H1 (cell line): Measurements from ENCODE around the gene UBASH3B. TPM values are rescaled to one million over a fixed set of nuclear protein-coding genes. Genes with fewer than 3 reads are reported as not detected.

Source experiments
- ASH2L ChIP-seq: fragments of 200-600, 300-600 bp; sonication (generic); IDR thresholded peaks from one replicate; pipeline ENCODE4 v1.7.1; 2017; ENCODE audit warnings: low read length
- KDM5A ChIP-seq: fragments of 200-600 bp; IDR thresholded peaks from 2 replicates; pipeline ENCODE4 v1.7.1; 2012; ENCODE audit warnings: mild to moderate bottlenecking, low read length, inconsistent platforms, mixed read lengths
- SIN3A ChIP-seq, 2 experiments: IDR thresholded peaks in 1 of 2; conservative IDR thresholded peaks in 1 of 2; 2 replicates each; pipeline ENCODE4 v1.6.1; 2011 to 2012; ENCODE audit warnings: low read length in 2 of 2, improper control_type of control experiment in 1 of 2, low read depth in 1 of 2, mild to moderate bottlenecking in 1 of 2
- TAF1 ChIP-seq: IDR thresholded peaks from 2 replicates; pipeline ENCODE4 v1.6.1; 2011; ENCODE audit warnings: mild to moderate bottlenecking, low read depth, low read length
- TAF7 ChIP-seq: optimal IDR thresholded peaks from 2 replicates; pipeline ENCODE3; 2011; ENCODE audit warnings: low read depth, mild to moderate bottlenecking, inconsistent platforms, low read length, moderate library complexity, borderline replicate concordance
- TEAD4 ChIP-seq: IDR thresholded peaks from 2 replicates; pipeline ENCODE4 v1.6.1; 2012; ENCODE audit warnings: low read depth, low read length, inconsistent platforms, mixed read lengths
- ZNF274 ChIP-seq: IDR thresholded peaks from 2 replicates; pipeline ENCODE4 v1.7.0; 2012; ENCODE audit warnings: low read length, borderline replicate concordance; ENCODE audit errors: extremely low read depth
- polyA plus RNA-seq, 7 experiments: library from polyadenylated mRNA; depleted of rRNA in 3 of 7; stranded (reverse) in 5 of 7; unstranded in 2 of 7; fragments of >200 nt in 5 of 7; fragments of 200-250 nt in 2 of 7; gene quantifications; 1 replicate in 5 of 7; 2 replicates in 1 of 7; 4 replicates in 1 of 7; pipeline versions ENCODE4 v1.2.1 to v1.2.3, GENCODE V29; 2011 to 2013; ENCODE audit warnings: missing spikeins in 2 of 7, mixed read lengths in 2 of 7
- total RNA-seq: library from RNA; stranded (reverse); fragmentation: NEBNext Ultra II Directional; extraction: Animal tissue kit (Norgen Biotek cat#: 25700); gene quantifications from 2 replicates; pipeline ENCODE4 v1.2.1, GENCODE V29; 2021
- TF ChIP-seq, protein P1 (sequence below): IDR thresholded peaks from 2 replicates; pipeline ENCODE4 v1.6.1; 2011; ENCODE audit warnings: low read length, improper control_type of control experiment

The UBASH3B gene
- total and polyA plus RNA-seq, 2 of the 8 experiments (the other 6 are each of a cell fraction or from before 2014, with no cell fraction given) = 7.5 to 9.5 TPM

DNA sequence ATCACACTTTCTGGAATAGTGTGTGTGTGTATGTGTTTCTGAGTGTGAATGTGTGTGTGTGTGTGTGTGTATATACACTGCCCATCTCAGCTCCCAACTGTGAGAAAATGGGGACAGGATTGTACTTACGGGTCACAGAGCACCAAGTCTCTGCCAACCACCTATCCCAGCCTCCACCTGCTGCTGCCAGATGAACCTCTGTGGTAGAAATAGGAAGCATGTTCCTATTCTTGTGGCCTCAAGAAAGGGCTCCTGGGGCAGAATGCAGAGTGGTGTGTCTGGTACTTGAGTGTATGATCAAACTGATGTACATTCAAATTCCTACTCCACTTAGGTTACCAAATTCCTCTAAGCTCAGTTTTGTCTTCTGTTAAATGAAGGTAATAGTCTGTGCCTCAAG lies 14.6 kb downstream of the UBASH3B start (continued):
- TF ChIP-seq TEAD4 (no peak), ASH2L (no peak), TAF7 (no peak), KDM5A (no peak), SIN3A (conservative IDR thresholded peaks at IDR 0.05 in 1 of 2, IDR thresholded peaks at IDR 0.05 in 1 of 2; ENCODE audit: low read depth in 1 of 2, low read length in 2 of 2) (no peak), TAF1 (no peak), ZNF274 (no peak)
- TF ChIP-seq, protein P1, sequence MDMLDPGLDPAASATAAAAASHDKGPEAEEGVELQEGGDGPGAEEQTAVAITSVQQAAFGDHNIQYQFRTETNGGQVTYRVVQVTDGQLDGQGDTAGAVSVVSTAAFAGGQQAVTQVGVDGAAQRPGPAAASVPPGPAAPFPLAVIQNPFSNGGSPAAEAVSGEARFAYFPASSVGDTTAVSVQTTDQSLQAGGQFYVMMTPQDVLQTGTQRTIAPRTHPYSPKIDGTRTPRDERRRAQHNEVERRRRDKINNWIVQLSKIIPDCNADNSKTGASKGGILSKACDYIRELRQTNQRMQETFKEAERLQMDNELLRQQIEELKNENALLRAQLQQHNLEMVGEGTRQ = no peak
- TF ChIP-seq, all 59 proteins: peak for 0
